Fibroblast of mammary gland (primary cell): ENCODE results near the gene CHSY3.
A peak's percentile ranks its signal among the peaks of the same experiment; 100 is the strongest.

Experiments
- DNase-seq: peaks from one replicate; pipeline ENCODE4 v3.0.0-alpha.2; 2010; ENCODE audit warnings: low read depth
- H3K4me3 ChIP-seq: 2 replicates; pipeline ENCODE4 v1.5.1; 2011; ENCODE audit warnings: low read depth, mild to moderate bottlenecking, low read length, moderate library complexity; ENCODE audit not compliant: control insufficient read depth
- CTCF ChIP-seq: conservative IDR thresholded peaks from 2 replicates; pipeline ENCODE4 v1.5.1; 2011; ENCODE audit warnings: low read depth, low read length, inconsistent platforms; ENCODE audit not compliant: control insufficient read depth, insufficient read depth

The CHSY3 gene

GRCh38 chr5:130066644-130067043 is 162.4 kb downstream of the CHSY3 start:
- H3K4me3 ChIP-seq: no peak overlapping the region
- DNase-seq: peak; percentile 65
- no peak for TF ChIP-seq CTCF

GRCh38 chr5:130067364-130067763 is 163.1 kb downstream of the CHSY3 start:
- no peak for TF ChIP-seq CTCF
- H3K4me3 ChIP-seq: no peak overlapping the region
- DNase-seq: no peak

GRCh38 chr5:130068101-130068500 is 163.8 kb downstream of the CHSY3 start:
- no peak for DNase-seq
- no peak for TF ChIP-seq CTCF
- no peak overlapping the region for H3K4me3 ChIP-seq

GRCh38 chr5:130068988-130069387 is 164.7 kb downstream of the CHSY3 start:
- no peak for DNase-seq
- no peak for TF ChIP-seq CTCF

GRCh38 chr5:130074820-130075219 is 170.6 kb downstream of the CHSY3 start:
- no peak overlapping the region for H3K4me3 ChIP-seq
- no peak for TF ChIP-seq CTCF
- no peak for DNase-seq

More at GRCh38 chr5:130068988-130069387, 164.7 kb downstream of the CHSY3 start:
- H3K4me3 ChIP-seq: no peak overlapping the region

- H3K4me3 ChIP-seq: no peak overlapping the region
- no peak for DNase-seq
- TF ChIP-seq CTCF: peak; percentile 17
Observed at GRCh38 chr5:130077007-130077406, 172.7 kb downstream of the CHSY3 start.

GRCh38 chr5:130078661-130079060 is 174.4 kb downstream of the CHSY3 start:
- no peak for DNase-seq
- H3K4me3 ChIP-seq: no peak overlapping the region
- TF ChIP-seq CTCF: no peak
